HEK293 (cell line): ENCODE measurements around the gene TPRN.

ENCODE experiments used
- HOXA7 ChIP-seq: sonication (generic); formaldehyde crosslinking; IDR thresholded peaks from 2 replicates; pipeline ENCODE4 v1.8.1; 2022; ENCODE audit warnings: missing genetic modification reagents, borderline replicate concordance
- REST ChIP-seq: fragments of 450-650 bp; formaldehyde crosslinking; IDR thresholded peaks from 2 replicates; pipeline ENCODE4 v1.5.1; 2016; ENCODE audit warnings: missing biosample characterization, missing genetic modification characterization
- SP2 ChIP-seq: fragments of 450-650 bp; formaldehyde crosslinking; IDR thresholded peaks from 2 replicates; pipeline ENCODE4 v1.5.1; 2016; ENCODE audit warnings: missing biosample characterization, missing genetic modification characterization
- ZNF10 ChIP-seq: fragments of 450-650 bp; formaldehyde crosslinking; IDR thresholded peaks from 2 replicates; pipeline ENCODE4 v1.5.1; 2017; ENCODE audit warnings: missing biosample characterization, missing genetic modification characterization
- ZNF292 ChIP-seq: fragments of 450-650 bp; formaldehyde crosslinking; IDR thresholded peaks from 2 replicates; pipeline ENCODE4 v1.5.1; 2016; ENCODE audit warnings: low read depth, missing biosample characterization, missing genetic modification characterization, borderline replicate concordance
- ZNF529 ChIP-seq: fragments of 450-650 bp; formaldehyde crosslinking; IDR thresholded peaks from 2 replicates; pipeline ENCODE4 v1.5.1; 2017; ENCODE audit warnings: missing genetic modification characterization, missing biosample characterization; ENCODE audit not compliant: insufficient replicate concordance
- ZNF530 ChIP-seq: fragments of 450-650 bp; formaldehyde crosslinking; IDR thresholded peaks from 2 replicates; pipeline ENCODE4 v1.5.1; 2016; ENCODE audit warnings: low read depth, missing biosample characterization, missing genetic modification characterization
- ZNF549 ChIP-seq: fragments of 450-650 bp; IDR thresholded peaks from 2 replicates; pipeline ENCODE4 v1.5.1; 2018; ENCODE audit warnings: missing biosample characterization, missing genetic modification characterization, mild to moderate bottlenecking, inconsistent platforms, moderate library complexity
- ZNF747 ChIP-seq: fragments of 450-650 bp; formaldehyde crosslinking; IDR thresholded peaks from 2 replicates; pipeline ENCODE4 v1.5.1; 2016; ENCODE audit warnings: missing biosample characterization, missing genetic modification characterization
- ZSCAN4 ChIP-seq: fragments of 450-650 bp; formaldehyde crosslinking; IDR thresholded peaks from 2 replicates; pipeline ENCODE4 v1.5.1; 2017; ENCODE audit warnings: missing biosample characterization, missing genetic modification characterization

DNA sequence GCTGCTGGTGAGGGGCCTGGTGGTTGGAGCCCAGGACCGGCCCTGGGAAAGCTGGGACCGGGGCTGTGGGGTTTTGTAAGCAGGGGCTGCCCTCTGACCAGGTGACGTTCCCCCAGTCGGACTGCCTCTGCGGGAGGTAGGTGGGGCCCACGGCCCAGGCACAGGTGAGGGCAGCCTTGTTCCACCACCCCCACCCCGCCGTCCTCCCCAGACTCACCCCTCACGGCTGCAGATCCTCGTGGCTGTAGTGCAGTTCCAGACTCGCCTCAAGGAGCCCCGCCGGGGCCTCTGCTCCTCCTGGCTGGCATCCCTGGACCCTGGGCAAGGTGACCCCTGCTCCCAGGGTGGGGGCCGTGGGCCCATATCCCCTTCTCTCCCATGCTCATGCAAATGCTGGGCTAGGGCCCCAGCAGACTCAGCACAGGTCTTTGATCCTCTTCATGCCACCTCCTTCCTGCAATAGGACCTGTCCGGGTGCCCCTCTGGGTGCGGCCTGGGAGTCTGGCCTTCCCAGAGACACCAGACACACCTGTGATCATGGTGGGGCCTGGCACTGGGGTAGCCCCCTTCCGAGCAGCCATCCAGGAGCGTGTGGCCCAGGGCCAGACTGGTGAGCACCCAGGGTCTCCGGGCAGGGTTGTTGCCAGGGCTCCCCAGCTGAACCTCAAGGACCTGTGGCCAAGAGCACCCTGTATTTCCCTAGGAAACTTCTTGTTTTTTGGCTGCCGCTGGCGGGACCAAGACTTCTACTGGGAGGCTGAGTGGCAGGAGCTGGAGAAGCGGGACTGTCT, 14.8 kb upstream of the TPRN start:
- no peak for TF ChIP-seq ZNF747
- no peak for TF ChIP-seq ZNF529 (tag by site-specific recombination)
- TF ChIP-seq ZNF10: no peak
- no peak for TF ChIP-seq SP2 (tag by site-specific recombination)
- no peak for TF ChIP-seq ZSCAN4 (tag by site-specific recombination)
- no peak for TF ChIP-seq ZNF549 (tag by site-specific recombination)
- no peak for TF ChIP-seq ZNF292
- TF ChIP-seq ZNF530: no peak
- no peak for TF ChIP-seq HOXA7 (CRISPR knock-in tag)
- TF ChIP-seq REST (tag by site-specific recombination): no peak
